Measurements from ENCODE around the gene RCOR1. TPM values are rescaled to one million over a fixed set of nuclear protein-coding genes. Genes with fewer than 3 reads are reported as not detected.
"Not testable (repeated sequence)": the region's sequence is repeated elsewhere in the genome, so short reads cannot be mapped to it uniquely, and the experiment has no call there.

The RCOR1 gene
- total RNA-seq, 1 donor from 2014 or later: 13.0 TPM

- DNase-seq; ATAC-seq; intact Hi-C loops (cut with micrococcal nuclease): not testable (repeated sequence)
Measured at GRCh38 chr14:102619012-102619411, 26.6 kb downstream of the RCOR1 start.

- intact Hi-C loops (cut with micrococcal nuclease): no loop called here
- ATAC-seq (no peak), DNase-seq (no peak)
Measured at GRCh38 chr14:102620413-102620812, 28.0 kb downstream of the RCOR1 start.

GRCh38 chr14:102622262-102622885, 29.9 kb downstream of the RCOR1 start:
- ATAC-seq (peak; percentile 21), DNase-seq (no peak)
- intact Hi-C loops (cut with micrococcal nuclease): no loop called here

- intact Hi-C loops (cut with micrococcal nuclease): no loop called here
- ATAC-seq (no peak), DNase-seq (no peak)
Measured at GRCh38 chr14:102624666-102625065, 32.2 kb downstream of the RCOR1 start.

- ATAC-seq: no peak
- intact Hi-C loops (cut with micrococcal nuclease): no loop called here
- DNase-seq: no peak
Measured at GRCh38 chr14:102625564-102626296, 33.3 kb downstream of the RCOR1 start.

- DNase-seq: no peak
- intact Hi-C loops (cut with micrococcal nuclease): no loop called here
- no peak for ATAC-seq
Measured at GRCh38 chr14:102626530-102626929, 34.1 kb downstream of the RCOR1 start.

GRCh38 chr14:102629011-102629444, 36.6 kb downstream of the RCOR1 start:
- intact Hi-C loops (cut with micrococcal nuclease): no loop called here
- no peak for DNase-seq
- no peak for ATAC-seq

GRCh38 chr14:102629808-102630350, 37.4 kb downstream of the RCOR1 start:
- intact Hi-C loops (cut with micrococcal nuclease): no loop called here
- ATAC-seq: peak; percentile 43
- no peak for DNase-seq

GRCh38 chr14:102630405-102630804, 38.0 kb downstream of the RCOR1 start:
- intact Hi-C loops (cut with micrococcal nuclease): no loop called here
- DNase-seq (no peak), ATAC-seq (no peak)

GRCh38 chr14:102630881-102631280, 38.4 kb downstream of the RCOR1 start:
- ATAC-seq: no peak
- DNase-seq: no peak
- intact Hi-C loops (cut with micrococcal nuclease): no loop called here

GRCh38 chr14:102633906-102634595, 41.6 kb downstream of the RCOR1 start:
- intact Hi-C loops (cut with micrococcal nuclease): no loop called here
- DNase-seq: no peak
- ATAC-seq: no peak

GRCh38 chr14:102639611-102640010, 47.2 kb downstream of the RCOR1 start:
- intact Hi-C loops (cut with micrococcal nuclease); ATAC-seq; DNase-seq: not testable (repeated sequence)

GRCh38 chr14:102644523-102644922, 52.1 kb downstream of the RCOR1 start:
- no peak for ATAC-seq
- no peak for DNase-seq
- intact Hi-C loops (cut with micrococcal nuclease): no loop called here

GRCh38 chr14:102645746-102646440, 53.4 kb downstream of the RCOR1 start:
- intact Hi-C loops (cut with micrococcal nuclease): no loop called here
- DNase-seq (no peak), ATAC-seq (no peak)

GRCh38 chr14:102646615-102647014, 54.2 kb downstream of the RCOR1 start:
- intact Hi-C loops (cut with micrococcal nuclease): no loop called here
- DNase-seq: no peak
- ATAC-seq: no peak

- intact Hi-C loops (cut with micrococcal nuclease): no loop called here
- DNase-seq: no peak
- no peak for ATAC-seq
Measured at GRCh38 chr14:102652194-102652593, 59.7 kb downstream of the RCOR1 start.

- ATAC-seq: no peak
- intact Hi-C loops (cut with micrococcal nuclease): no loop called here
- DNase-seq: no peak
Measured at GRCh38 chr14:102654298-102654697, 61.8 kb downstream of the RCOR1 start.

GRCh38 chr14:102655137-102655536, 62.7 kb downstream of the RCOR1 start:
- intact Hi-C loops (cut with micrococcal nuclease): no loop called here
- ATAC-seq (no peak), DNase-seq (no peak)

- DNase-seq (no peak), ATAC-seq (no peak)
- intact Hi-C loops (cut with micrococcal nuclease): no loop called here
Measured at GRCh38 chr14:102659797-102660196, 67.3 kb downstream of the RCOR1 start.

Measured in left ventricle myocardium superior (tissue), 1 donor.